Panc1 (cell line): Measurements from ENCODE around the gene RFPL2. TPM values are rescaled to one million over a fixed set of nuclear protein-coding genes. Genes with fewer than 3 reads are reported as not detected.
"Not testable (repeated sequence)": the region's sequence is repeated elsewhere in the genome, so short reads cannot be mapped to it uniquely, and the experiment has no call there.

ENCODE experiments used
- ATAC-seq: fragments of 200-7000 bp; cut with Tn5 transposase; 2 replicates; pipeline ENCODE4 v1.9.1; 2020; ENCODE audit warnings: mild to moderate bottlenecking, moderate library complexity
- BruUV-seq: library from RNA; stranded (reverse); fragments of 400-500 nt; replicated peaks from 2 replicates; lab custom pipeline; 2021; lab: Mats Ljungman, UMichigan
- CTCF ChIA-PET: fragments of 300-600 bp; sonication (Branson Sonifier 250); formaldehyde crosslinking; loops from one replicate; lab custom pipeline; 2022; ENCODE audit warnings: antibody characterized with exemption; lab: Charles Lee
- POLR2A ChIA-PET: fragments of 300-600 bp; sonication (Branson Sonifier 250); formaldehyde crosslinking; loops from one replicate; lab custom pipeline; 2022; ENCODE audit warnings: antibody characterized with exemption; lab: Charles Lee
- DNase-seq: peaks from one replicate; pipeline ENCODE4 v3.0.0-alpha.2; 2010; ENCODE audit warnings: low read depth, low spot score
- H3K27ac ChIP-seq: 2 replicates; pipeline ENCODE4 v1.5.1; 2011; ENCODE audit warnings: mild to moderate bottlenecking, low read length, inconsistent platforms
- H3K27me3 ChIP-seq: fragments of 200-500 bp; sonication (Bioruptor generic); 2 replicates; pipeline ENCODE4 v1.6.0; 2014; ENCODE audit warnings: low read length, inconsistent platforms; ENCODE audit not compliant: control insufficient read depth, insufficient read depth
- H3K36me3 ChIP-seq: fragments of 200-500 bp; sonication (Bioruptor generic); 2 replicates; pipeline ENCODE4 v1.5.1; 2014; ENCODE audit warnings: inconsistent platforms, mild to moderate bottlenecking, low read length, moderate library complexity; ENCODE audit not compliant: control insufficient read depth, insufficient read depth
- H3K4me1 ChIP-seq: 2 replicates; pipeline ENCODE4 v1.5.1; 2011; ENCODE audit warnings: inconsistent platforms, mild to moderate bottlenecking, low read length, moderate library complexity; ENCODE audit not compliant: control insufficient read depth, insufficient read depth
- H3K4me3 ChIP-seq, 2 experiments: 2 replicates each; pipeline ENCODE4 v1.5.1; 2011 to 2012; ENCODE audit warnings: low read depth in 2 of 2, low read length in 2 of 2, mild to moderate bottlenecking in 2 of 2, inconsistent platforms in 1 of 2, moderate library complexity in 1 of 2
- H3K9me3 ChIP-seq: fragments of 200-500 bp; sonication (Bioruptor generic); 2 replicates; pipeline ENCODE4 v1.5.1; 2014; ENCODE audit warnings: low read depth, mild to moderate bottlenecking, inconsistent platforms, low read length, moderate library complexity; ENCODE audit not compliant: control insufficient read depth, insufficient read depth
- CTCF ChIP-seq: fragments of 450-650 bp; IDR thresholded peaks from 2 replicates; pipeline ENCODE4 v1.5.1; 2017; ENCODE audit warnings: mild to moderate bottlenecking
- POLR2AphosphoS5 ChIP-seq: IDR thresholded peaks from 2 replicates; pipeline ENCODE4 v1.6.1; 2012; ENCODE audit warnings: mild to moderate bottlenecking, low read depth, low read length, moderate library complexity
- REST ChIP-seq, 2 experiments: IDR thresholded peaks; 2 replicates each; pipeline ENCODE4 v1.6.1; 2011 to 2012; ENCODE audit warnings: low read depth in 2 of 2, control low read depth in 1 of 2, low read length in 1 of 2, mild to moderate bottlenecking in 1 of 2, moderate library complexity in 1 of 2; ENCODE audit not compliant: insufficient read depth in 1 of 2
- SIN3A ChIP-seq: IDR thresholded peaks from 2 replicates; pipeline ENCODE4 v1.6.1; 2012; ENCODE audit warnings: low read depth, mild to moderate bottlenecking, low read length, moderate library complexity, borderline replicate concordance; ENCODE audit not compliant: insufficient read depth
- TCF7L2 ChIP-seq: IDR thresholded peaks from 2 replicates; pipeline ENCODE4 v1.6.1; 2011; ENCODE audit warnings: mild to moderate bottlenecking, low read depth, low read length, inconsistent platforms
- in situ Hi-C: cut with HindIII; loops from 2 replicates; pipeline ENCODE4 v1.10.0; 2016; ENCODE audit warnings: low sequenced_read_pairs, low pct_unique_long_range_greater_than_20kb
- intact Hi-C: fragments of 100-400 bp; cut with micrococcal nuclease; formaldehyde crosslinking; loops from one replicate; pipeline ENCODE4 v1.10.0; 2022; ENCODE audit not compliant: unreplicated experiment
- total RNA-seq: library from RNA; stranded (reverse); gene quantifications from one replicate; pipeline ENCODE4 v1.2.1, GENCODE V29; 2021; ENCODE audit not compliant: unreplicated experiment

Gene RFPL2
- total RNA-seq, 1 experiment from 2014 or later: not detected

GRCh38 chr22:32158712-32159533 is 46.0 kb downstream of the RFPL2 start, which contains the start of gene C22orf42:
Gene C22orf42, minus strand, starts transcription at chr22:32159303. Its CDS starts 88 bp downstream, at chr22:32159215.
- intact Hi-C loops (no loop called here), in situ Hi-C loops (no loop called here)
- Histone ChIP-seq H3K27ac (no peak within 1 kb of the TSS), H3K27me3 (peaks cover 5% of the 10 kb centered on the region), H3K4me3 (no peak within 1 kb of the TSS), H3K4me1 (no peaks in the 10 kb centered on the region), H3K9me3 (no peaks in the 10 kb centered on the region), H3K36me3 (no peaks in the 10 kb centered on the region)
- TF ChIP-seq REST (IDR thresholded peaks at IDR 0.05; ENCODE audit: insufficient read depth in 1 of 2, low read depth in 2 of 2, low read length in 1 of 2): no peak
- no peak for TF ChIP-seq POLR2AphosphoS5
- no peak for TF ChIP-seq CTCF
- TF ChIP-seq SIN3A: no peak
- no peak for TF ChIP-seq TCF7L2
- ChIA-PET CTCF (no interaction called here), POLR2A (no interaction called here)
- ATAC-seq: no peak
- no TSS peak for BruUV-seq
- no peak for DNase-seq

- H3K9me3 ChIP-seq, ATAC-seq, in situ Hi-C loops, DNase-seq, CTCF ChIA-PET, BruUV-seq, H3K4me3 ChIP-seq, H3K27me3 ChIP-seq, POLR2A ChIA-PET, intact Hi-C loops, H3K4me1 ChIP-seq, H3K27ac ChIP-seq, H3K36me3 ChIP-seq: not testable (repeated sequence)
Measured at GRCh38 chr22:32157632-32158031, 47.2 kb downstream of the RFPL2 start.

GRCh38 chr22:32154727-32155126 is 50.1 kb downstream of the RFPL2 start:
- H3K9me3 ChIP-seq, in situ Hi-C loops, H3K27ac ChIP-seq, H3K4me1 ChIP-seq, POLR2A ChIA-PET, intact Hi-C loops, CTCF ChIA-PET, BruUV-seq, ATAC-seq, H3K4me3 ChIP-seq, H3K27me3 ChIP-seq, DNase-seq, H3K36me3 ChIP-seq: not testable (repeated sequence)

GRCh38 chr22:32151641-32152040 is 53.2 kb downstream of the RFPL2 start:
- H3K36me3 ChIP-seq, in situ Hi-C loops, intact Hi-C loops, POLR2A ChIA-PET, DNase-seq, CTCF ChIA-PET, H3K4me1 ChIP-seq, BruUV-seq, H3K27me3 ChIP-seq, H3K27ac ChIP-seq, ATAC-seq, H3K9me3 ChIP-seq, H3K4me3 ChIP-seq: not testable (repeated sequence)

- in situ Hi-C loops, H3K9me3 ChIP-seq, H3K36me3 ChIP-seq, DNase-seq, H3K27ac ChIP-seq, H3K27me3 ChIP-seq, ATAC-seq, POLR2A ChIA-PET, H3K4me1 ChIP-seq, BruUV-seq, intact Hi-C loops, H3K4me3 ChIP-seq, CTCF ChIA-PET: not testable (repeated sequence)
Measured at GRCh38 chr22:32150647-32151046, 54.2 kb downstream of the RFPL2 start.
